A549 (cell line): Measurements from ENCODE around the gene HOXA5. TPM values are rescaled to one million over a fixed set of nuclear protein-coding genes. Genes with fewer than 3 reads are reported as not detected.

Experiments used
- ATAC-seq, 2 experiments: fragments of 200-7000 bp in 1 of 2; fragments of >200 bp in 1 of 2; cut with Nextera tagmentation in 1 of 2; cut with Tn5 transposase in 1 of 2; 3 replicates each; pipeline versions ENCODE4 v1.8.0 to v1.9.1; 2018 to 2020; ENCODE audit warnings: mild to moderate bottlenecking in 1 of 2, moderate library complexity in 1 of 2
- CTCF ChIA-PET: fragments of 300-600 bp; sonication (Branson Sonifier 250); formaldehyde crosslinking; extraction: SDS; loops from one replicate; lab custom pipeline; 2021; ENCODE audit warnings: antibody characterized with exemption, inconsistent platforms; lab: Yijun Ruan, JAX
- POLR2A ChIA-PET: fragments of 350-600 bp; formaldehyde crosslinking; extraction: SDS; loops from one replicate; lab custom pipeline; 2021; ENCODE audit warnings: antibody characterized with exemption, inconsistent platforms; lab: Yijun Ruan, JAX
- DNase-seq, 2 experiments: peaks; one replicate each; pipeline versions ENCODE4 v3.0.0 to v3.0.0-alpha.2; 2011 to 2016; ENCODE audit warnings: low read depth in 1 of 2, low spot score in 1 of 2
- FAIRE-seq: peaks from 2 replicates; lab custom pipeline; 2011; peaks lifted over from hg19 to GRCh38; lab: Jason Lieb, UNC
- H3K27ac ChIP-seq, 2 experiments: fragments of >200 bp; sonication (Bioruptor Twin); formaldehyde crosslinking; 3 replicates each; pipeline ENCODE4 v1.5.1; 2016 to 2017
- H3K4me1 ChIP-seq: fragments of >200 bp; sonication (Bioruptor Twin); formaldehyde crosslinking; 3 replicates; pipeline ENCODE4 v1.6.1; 2016
- H3K4me2 ChIP-seq: fragments of >200 bp; sonication (Bioruptor Twin); formaldehyde crosslinking; 3 replicates; pipeline ENCODE4 v1.6.1; 2016
- H3K4me3 ChIP-seq: fragments of >200 bp; sonication (Bioruptor Twin); formaldehyde crosslinking; 3 replicates; pipeline ENCODE4 v1.5.1; 2016
- H3K9me3 ChIP-seq: fragments of >200 bp; sonication (Bioruptor Twin); formaldehyde crosslinking; 3 replicates; pipeline ENCODE4 v1.6.1; 2016
- CBX8 ChIP-seq: fragments of 200-600 bp; sonication (generic); IDR thresholded peaks from 2 replicates; pipeline ENCODE4 v1.6.1; 2016
- CHD4 ChIP-seq: fragments of 200-600 bp; sonication (generic); IDR thresholded peaks from 2 replicates; pipeline ENCODE4 v1.6.1; 2016; ENCODE audit warnings: antibody characterized with exemption, mild to moderate bottlenecking, borderline replicate concordance
- FOSL2 ChIP-seq, 2 experiments: fragments of 450-650 bp in 1 of 2; fragments of >200 bp in 1 of 2; sonication (Bioruptor Twin) in 1 of 2; formaldehyde crosslinking; IDR thresholded peaks; 2 replicates each; pipeline versions ENCODE4 v1.5.0 to v1.6.1; 2016 to 2020; ENCODE audit warnings: mild to moderate bottlenecking in 1 of 2, moderate library complexity in 1 of 2
- HDAC2 ChIP-seq: fragments of 200-600 bp; sonication (generic); IDR thresholded peaks from 2 replicates; pipeline ENCODE4 v1.6.1; 2016
- HEYL ChIP-seq: fragments of 250-450 bp; sonication (Bioruptor Pico); IDR thresholded peaks from 2 replicates; pipeline ENCODE4 v1.8.0; 2021; ENCODE audit warnings: mild to moderate bottlenecking, moderate library complexity
- HOXB13 ChIP-seq: fragments of 250-450 bp; sonication (Bioruptor Pico); IDR thresholded peaks from 2 replicates; pipeline ENCODE4 v1.5.0; 2020; ENCODE audit warnings: low read depth, mild to moderate bottlenecking, moderate library complexity
- HOXB5 ChIP-seq: fragments of 250-450 bp; sonication (Bioruptor Pico); IDR thresholded peaks from 2 replicates; pipeline ENCODE4 v1.5.0; 2020; ENCODE audit warnings: mild to moderate bottlenecking, moderate library complexity
- JUNB ChIP-seq: fragments of >200 bp; sonication (Bioruptor Twin); formaldehyde crosslinking; IDR thresholded peaks from 2 replicates; pipeline ENCODE4 v1.6.1; 2016
- KDM5A ChIP-seq: fragments of 200-600 bp; sonication (generic); IDR thresholded peaks from 2 replicates; pipeline ENCODE4 v1.6.1; 2016; ENCODE audit warnings: antibody characterized with exemption, mild to moderate bottlenecking
- NPAS2 ChIP-seq: fragments of 250-450 bp; sonication (Bioruptor Pico); IDR thresholded peaks from 2 replicates; pipeline ENCODE4 v1.8.0; 2022; ENCODE audit warnings: mild to moderate bottlenecking, moderate library complexity, borderline replicate concordance
- NR3C1 ChIP-seq: fragments of >200 bp; sonication (Bioruptor Twin); formaldehyde crosslinking; IDR thresholded peaks from 3 replicates; pipeline ENCODE4 v1.6.1; 2017
- PHF8 ChIP-seq: fragments of 200-600 bp; sonication (generic); IDR thresholded peaks from 2 replicates; pipeline ENCODE4 v1.6.1; 2016; ENCODE audit warnings: low read depth, mild to moderate bottlenecking, antibody characterized with exemption, moderate library complexity, borderline replicate concordance
- POLR2AphosphoS2 ChIP-seq: conservative IDR thresholded peaks from 2 replicates; pipeline ENCODE4 v1.6.1; 2012; ENCODE audit warnings: low read length, improper control_type of control experiment, inconsistent platforms
- RFX5 ChIP-seq: fragments of 450-650 bp; IDR thresholded peaks from 2 replicates; pipeline ENCODE4 v1.7.1; 2014; ENCODE audit warnings: antibody characterized with exemption, mild to moderate bottlenecking, moderate library complexity
- RNF2 ChIP-seq: fragments of 200-600 bp; sonication (generic); IDR thresholded peaks from 2 replicates; pipeline ENCODE4 v1.6.1; 2016; ENCODE audit warnings: low read depth, mild to moderate bottlenecking, antibody characterized with exemption, moderate library complexity, borderline replicate concordance
- TFCP2L1 ChIP-seq: fragments of 250-450 bp; sonication (Bioruptor Pico); IDR thresholded peaks from 2 replicates; pipeline ENCODE4 v1.5.0; 2021; ENCODE audit warnings: mild to moderate bottlenecking
- TP53 ChIP-seq: fragments of 250-450 bp; sonication (Bioruptor Pico); IDR thresholded peaks from 2 replicates; pipeline ENCODE4 v1.5.0; 2021; ENCODE audit warnings: mild to moderate bottlenecking, moderate library complexity
- ZC3H11A ChIP-seq: fragments of 450-650 bp; IDR thresholded peaks from 2 replicates; pipeline ENCODE4 v1.6.1; 2014; ENCODE audit warnings: antibody characterized with exemption, mild to moderate bottlenecking
- ZFP36 ChIP-seq: fragments of 450-650 bp; IDR thresholded peaks from 2 replicates; pipeline ENCODE4 v1.6.1; 2014; ENCODE audit warnings: borderline replicate concordance; ENCODE audit not compliant: partially characterized antibody
- WGBS: methylation state at CpG from one replicate; pipeline ENCODE4 v1.1.6; 2017; ENCODE audit errors: missing lambda C conversion rate; 5-methylcytosine and 5-hydroxymethylcytosine counted together
- polyA plus RNA-seq, 4 experiments: library from polyadenylated mRNA; depleted of rRNA in 3 of 4; stranded (reverse); fragments of >200 nt; fragmentation: RNase III in 1 of 4; extraction: RNeasy Plus Mini Kit Qiagen cat#74134 plus additional on column Dnase treatment in 1 of 4; gene quantifications; 2 replicates in 3 of 4; 3 replicates in 1 of 4; pipeline ENCODE4 v1.2.3, GENCODE V29; 2011 to 2017
- TF ChIP-seq, protein P1 (sequence below): fragments of 150-350 bp; IDR thresholded peaks from 2 replicates; pipeline ENCODE4 v1.6.1; 2014; ENCODE audit warnings: low read depth, mild to moderate bottlenecking, low read length
- TF ChIP-seq, protein P2 (sequence below): fragments of 450-650 bp; IDR thresholded peaks from 2 replicates; pipeline ENCODE4 v1.6.1; 2014; ENCODE audit warnings: antibody characterized with exemption
- TF ChIP-seq, protein P3 (sequence below): IDR thresholded peaks from 2 replicates; pipeline ENCODE4 v1.6.1; 2012; ENCODE audit warnings: low read depth, borderline replicate concordance
- TF ChIP-seq, protein P4 (sequence below): fragments of >200 bp; sonication (Bioruptor Twin); formaldehyde crosslinking; IDR thresholded peaks from 2 replicates; pipeline ENCODE4 v1.6.1; 2016
- TF ChIP-seq, protein P5 (sequence below): fragments of 250-450 bp; sonication (Bioruptor Pico); IDR thresholded peaks from 2 replicates; pipeline ENCODE4 v1.5.0; 2021; ENCODE audit warnings: mild to moderate bottlenecking, moderate library complexity, borderline replicate concordance
- TF ChIP-seq, protein P6 (sequence below): IDR thresholded peaks from 2 replicates; pipeline ENCODE4 v1.6.1; 2012
- TF ChIP-seq, protein P7 (sequence below): IDR thresholded peaks from 2 replicates; pipeline ENCODE4 v1.6.1; 2012
- TF ChIP-seq, protein P8 (sequence below): fragments of >200 bp; sonication (Bioruptor Twin); formaldehyde crosslinking; IDR thresholded peaks from 3 replicates; pipeline ENCODE4 v1.5.1; 2016

Gene HOXA5
- polyA plus RNA-seq, 2 of the 4 experiments (the other 2 are of a cell fraction) = 4.0 to 6.5 TPM

DNA sequence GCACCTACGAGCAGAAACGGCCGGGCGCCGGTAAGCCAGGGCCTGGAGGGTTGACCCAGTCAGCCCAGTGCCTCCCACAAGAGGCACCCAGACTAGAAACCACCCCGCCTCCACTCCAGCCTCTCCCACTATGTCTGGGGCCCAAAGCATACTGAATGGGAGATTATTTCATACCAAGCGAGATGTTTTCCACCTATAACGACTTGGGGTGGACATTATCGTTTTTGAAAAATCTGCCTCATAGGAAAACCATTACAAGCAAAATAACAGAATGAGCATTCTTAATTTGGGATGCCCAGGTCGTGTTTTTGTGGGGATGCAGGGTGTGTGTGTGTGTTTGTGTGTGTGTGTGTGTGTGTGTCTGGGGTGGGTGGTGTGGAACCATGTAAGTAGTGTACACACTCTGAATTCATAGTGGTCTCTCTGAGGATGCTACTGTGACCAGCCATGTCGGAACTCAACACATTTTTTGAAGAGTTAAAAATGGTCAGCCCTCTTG lies 2.5 kb upstream of the HOXA5 start:
- FAIRE-seq = no peak
- Histone ChIP-seq H3K9me3 (no peaks in the 10 kb centered on the region), H3K4me3 (no peak overlapping the region)
- TF ChIP-seq KDM5A = no peak
- TF ChIP-seq, protein P1, sequence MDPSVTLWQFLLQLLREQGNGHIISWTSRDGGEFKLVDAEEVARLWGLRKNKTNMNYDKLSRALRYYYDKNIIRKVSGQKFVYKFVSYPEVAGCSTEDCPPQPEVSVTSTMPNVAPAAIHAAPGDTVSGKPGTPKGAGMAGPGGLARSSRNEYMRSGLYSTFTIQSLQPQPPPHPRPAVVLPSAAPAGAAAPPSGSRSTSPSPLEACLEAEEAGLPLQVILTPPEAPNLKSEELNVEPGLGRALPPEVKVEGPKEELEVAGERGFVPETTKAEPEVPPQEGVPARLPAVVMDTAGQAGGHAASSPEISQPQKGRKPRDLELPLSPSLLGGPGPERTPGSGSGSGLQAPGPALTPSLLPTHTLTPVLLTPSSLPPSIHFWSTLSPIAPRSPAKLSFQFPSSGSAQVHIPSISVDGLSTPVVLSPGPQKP = no peak
- TF ChIP-seq TFCP2L1 (CRISPR knock-in tag) = no peak
- TF ChIP-seq, protein P2, sequence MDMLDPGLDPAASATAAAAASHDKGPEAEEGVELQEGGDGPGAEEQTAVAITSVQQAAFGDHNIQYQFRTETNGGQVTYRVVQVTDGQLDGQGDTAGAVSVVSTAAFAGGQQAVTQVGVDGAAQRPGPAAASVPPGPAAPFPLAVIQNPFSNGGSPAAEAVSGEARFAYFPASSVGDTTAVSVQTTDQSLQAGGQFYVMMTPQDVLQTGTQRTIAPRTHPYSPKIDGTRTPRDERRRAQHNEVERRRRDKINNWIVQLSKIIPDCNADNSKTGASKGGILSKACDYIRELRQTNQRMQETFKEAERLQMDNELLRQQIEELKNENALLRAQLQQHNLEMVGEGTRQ = no peak
- TF ChIP-seq HOXB13 (CRISPR knock-in tag) = no peak
- TF ChIP-seq, protein P3, sequence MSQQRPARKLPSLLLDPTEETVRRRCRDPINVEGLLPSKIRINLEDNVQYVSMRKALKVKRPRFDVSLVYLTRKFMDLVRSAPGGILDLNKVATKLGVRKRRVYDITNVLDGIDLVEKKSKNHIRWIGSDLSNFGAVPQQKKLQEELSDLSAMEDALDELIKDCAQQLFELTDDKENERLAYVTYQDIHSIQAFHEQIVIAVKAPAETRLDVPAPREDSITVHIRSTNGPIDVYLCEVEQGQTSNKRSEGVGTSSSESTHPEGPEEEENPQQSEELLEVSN = no peak
- TF ChIP-seq, protein P4, sequence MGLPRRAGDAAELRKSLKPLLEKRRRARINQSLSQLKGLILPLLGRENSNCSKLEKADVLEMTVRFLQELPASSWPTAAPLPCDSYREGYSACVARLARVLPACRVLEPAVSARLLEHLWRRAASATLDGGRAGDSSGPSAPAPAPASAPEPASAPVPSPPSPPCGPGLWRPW = no peak
- TF ChIP-seq, protein P5, sequence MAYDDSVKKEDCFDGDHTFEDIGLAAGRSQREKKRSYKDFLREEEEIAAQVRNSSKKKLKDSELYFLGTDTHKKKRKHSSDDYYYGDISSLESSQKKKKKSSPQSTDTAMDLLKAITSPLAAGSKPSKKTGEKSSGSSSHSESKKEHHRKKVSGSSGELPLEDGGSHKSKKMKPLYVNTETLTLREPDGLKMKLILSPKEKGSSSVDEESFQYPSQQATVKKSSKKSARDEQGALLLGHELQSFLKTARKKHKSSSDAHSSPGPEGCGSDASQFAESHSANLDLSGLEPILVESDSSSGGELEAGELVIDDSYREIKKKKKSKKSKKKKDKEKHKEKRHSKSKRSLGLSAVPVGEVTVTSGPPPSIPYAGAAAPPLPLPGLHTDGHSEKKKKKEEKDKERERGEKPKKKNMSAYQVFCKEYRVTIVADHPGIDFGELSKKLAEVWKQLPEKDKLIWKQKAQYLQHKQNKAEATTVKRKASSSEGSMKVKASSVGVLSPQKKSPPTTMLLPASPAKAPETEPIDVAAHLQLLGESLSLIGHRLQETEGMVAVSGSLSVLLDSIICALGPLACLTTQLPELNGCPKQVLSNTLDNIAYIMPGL = no peak
- TF ChIP-seq HDAC2 = no peak
- no peak for TF ChIP-seq HOXB5 (CRISPR knock-in tag)
- TF ChIP-seq, protein P6, sequence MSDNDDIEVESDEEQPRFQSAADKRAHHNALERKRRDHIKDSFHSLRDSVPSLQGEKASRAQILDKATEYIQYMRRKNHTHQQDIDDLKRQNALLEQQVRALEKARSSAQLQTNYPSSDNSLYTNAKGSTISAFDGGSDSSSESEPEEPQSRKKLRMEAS = no peak
- TF ChIP-seq, protein P7, sequence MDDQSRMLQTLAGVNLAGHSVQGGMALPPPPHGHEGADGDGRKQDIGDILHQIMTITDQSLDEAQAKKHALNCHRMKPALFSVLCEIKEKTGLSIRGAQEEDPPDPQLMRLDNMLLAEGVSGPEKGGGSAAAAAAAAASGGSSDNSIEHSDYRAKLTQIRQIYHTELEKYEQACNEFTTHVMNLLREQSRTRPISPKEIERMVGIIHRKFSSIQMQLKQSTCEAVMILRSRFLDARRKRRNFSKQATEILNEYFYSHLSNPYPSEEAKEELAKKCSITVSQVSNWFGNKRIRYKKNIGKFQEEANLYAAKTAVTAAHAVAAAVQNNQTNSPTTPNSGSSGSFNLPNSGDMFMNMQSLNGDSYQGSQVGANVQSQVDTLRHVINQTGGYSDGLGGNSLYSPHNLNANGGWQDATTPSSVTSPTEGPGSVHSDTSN = no peak
- no peak for TF ChIP-seq RNF2
- no peak for TF ChIP-seq ZFP36
- no peak for TF ChIP-seq RFX5
- no peak for TF ChIP-seq CHD4
- TF ChIP-seq, all 56 proteins: peak for 0
- no peak for DNase-seq
- WGBS = 88% methylated on average over 11 of the region's 11 CpGs
- Histone ChIP-seq H3K27ac (no peak overlapping the region), H3K4me1 (peaks cover 17% of the 10 kb centered on the region), H3K4me2 (no peak overlapping the region)
- no peak for ATAC-seq
- ChIA-PET CTCF (interaction anchor here (1.2 to 11.1 kb wide), 4 partner anchors 15 to 464 kb away, joined by 3 to 160 read pairs (median 68); partner anchors contain the start of genes HOXA4 and HOXA9), POLR2A (no interaction called here)

DNA sequence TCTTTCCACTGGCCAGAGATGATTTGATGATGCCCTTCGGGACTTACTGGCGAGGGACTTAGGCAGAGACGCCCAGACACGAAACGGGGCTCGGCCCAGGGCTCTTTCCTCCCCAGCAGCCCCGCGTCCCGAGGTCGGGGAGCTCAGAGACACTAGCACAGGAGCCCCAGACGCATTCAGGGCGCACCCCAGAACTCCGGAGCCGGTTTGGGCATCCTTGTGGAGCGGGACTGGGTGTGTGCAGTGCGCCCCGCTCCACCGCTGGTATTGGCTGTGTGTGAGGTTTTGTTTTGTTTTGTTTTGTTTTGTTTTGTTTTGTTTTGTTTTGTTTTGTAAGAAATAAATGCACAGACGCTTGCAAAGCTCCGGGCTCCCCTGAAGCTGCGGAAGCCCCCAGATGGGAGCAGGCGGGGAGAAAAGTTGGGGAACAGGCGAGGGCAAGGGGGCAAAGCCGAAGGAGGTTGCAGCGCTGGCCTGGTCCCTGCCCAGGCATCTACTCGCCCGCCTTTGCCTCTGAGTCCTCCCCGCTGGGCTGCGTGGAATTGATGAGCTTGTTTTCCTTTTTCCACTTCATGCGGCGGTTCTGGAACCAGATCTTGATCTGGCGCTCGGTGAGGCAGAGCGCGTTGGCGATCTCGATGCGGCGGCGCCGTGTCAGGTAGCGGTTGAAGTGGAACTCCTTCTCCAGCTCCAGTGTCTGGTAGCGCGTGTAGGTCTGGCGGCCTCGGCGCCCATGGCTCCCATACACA lies 1.9 kb upstream of the HOXA5 start:
- Histone ChIP-seq H3K4me1 (peaks cover 17% of the 10 kb centered on the region), H3K9me3 (no peaks in the 10 kb centered on the region), H3K4me3 (no peak overlapping the region), H3K27ac (no peak overlapping the region), H3K4me2 (no peak overlapping the region)
- ChIA-PET CTCF (interaction anchor here (0.6 to 11.1 kb wide), 14 partner anchors 9 to 770 kb away, joined by 3 to 160 read pairs (median 5); partner anchors contain the start of genes HOXA4 and HOXA9), POLR2A (no interaction called here)
- WGBS = 93% methylated on average over 47 of the region's 47 CpGs
- ATAC-seq = no peak
- no peak for FAIRE-seq
- no peak for DNase-seq
- TF ChIP-seq, protein P8, sequence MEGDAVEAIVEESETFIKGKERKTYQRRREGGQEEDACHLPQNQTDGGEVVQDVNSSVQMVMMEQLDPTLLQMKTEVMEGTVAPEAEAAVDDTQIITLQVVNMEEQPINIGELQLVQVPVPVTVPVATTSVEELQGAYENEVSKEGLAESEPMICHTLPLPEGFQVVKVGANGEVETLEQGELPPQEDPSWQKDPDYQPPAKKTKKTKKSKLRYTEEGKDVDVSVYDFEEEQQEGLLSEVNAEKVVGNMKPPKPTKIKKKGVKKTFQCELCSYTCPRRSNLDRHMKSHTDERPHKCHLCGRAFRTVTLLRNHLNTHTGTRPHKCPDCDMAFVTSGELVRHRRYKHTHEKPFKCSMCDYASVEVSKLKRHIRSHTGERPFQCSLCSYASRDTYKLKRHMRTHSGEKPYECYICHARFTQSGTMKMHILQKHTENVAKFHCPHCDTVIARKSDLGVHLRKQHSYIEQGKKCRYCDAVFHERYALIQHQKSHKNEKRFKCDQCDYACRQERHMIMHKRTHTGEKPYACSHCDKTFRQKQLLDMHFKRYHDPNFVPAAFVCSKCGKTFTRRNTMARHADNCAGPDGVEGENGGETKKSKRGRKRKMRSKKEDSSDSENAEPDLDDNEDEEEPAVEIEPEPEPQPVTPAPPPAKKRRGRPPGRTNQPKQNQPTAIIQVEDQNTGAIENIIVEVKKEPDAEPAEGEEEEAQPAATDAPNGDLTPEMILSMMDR = no peak
- TF ChIP-seq PHF8 = no peak
- no peak for TF ChIP-seq CBX8
- TF ChIP-seq HDAC2 = no peak
- no peak for TF ChIP-seq FOSL2 (IDR thresholded peaks at IDR 0.05)
- no peak for TF ChIP-seq FOSL2 (CRISPR knock-in tag; IDR thresholded peaks at IDR 0.05)
- TF ChIP-seq HEYL (CRISPR knock-in tag) = no peak
- TF ChIP-seq JUNB = no peak
- no peak for TF ChIP-seq NPAS2 (CRISPR knock-in tag)
- TF ChIP-seq NR3C1 = no peak
- no peak for TF ChIP-seq ZC3H11A
- TF ChIP-seq TFCP2L1 (CRISPR knock-in tag) = no peak
- no peak for TF ChIP-seq POLR2AphosphoS2
- no peak for TF ChIP-seq TP53 (CRISPR knock-in tag)
- TF ChIP-seq RFX5 = no peak
